ENCODE data around the gene HOXD10.

HOXD10 gene

DNA sequence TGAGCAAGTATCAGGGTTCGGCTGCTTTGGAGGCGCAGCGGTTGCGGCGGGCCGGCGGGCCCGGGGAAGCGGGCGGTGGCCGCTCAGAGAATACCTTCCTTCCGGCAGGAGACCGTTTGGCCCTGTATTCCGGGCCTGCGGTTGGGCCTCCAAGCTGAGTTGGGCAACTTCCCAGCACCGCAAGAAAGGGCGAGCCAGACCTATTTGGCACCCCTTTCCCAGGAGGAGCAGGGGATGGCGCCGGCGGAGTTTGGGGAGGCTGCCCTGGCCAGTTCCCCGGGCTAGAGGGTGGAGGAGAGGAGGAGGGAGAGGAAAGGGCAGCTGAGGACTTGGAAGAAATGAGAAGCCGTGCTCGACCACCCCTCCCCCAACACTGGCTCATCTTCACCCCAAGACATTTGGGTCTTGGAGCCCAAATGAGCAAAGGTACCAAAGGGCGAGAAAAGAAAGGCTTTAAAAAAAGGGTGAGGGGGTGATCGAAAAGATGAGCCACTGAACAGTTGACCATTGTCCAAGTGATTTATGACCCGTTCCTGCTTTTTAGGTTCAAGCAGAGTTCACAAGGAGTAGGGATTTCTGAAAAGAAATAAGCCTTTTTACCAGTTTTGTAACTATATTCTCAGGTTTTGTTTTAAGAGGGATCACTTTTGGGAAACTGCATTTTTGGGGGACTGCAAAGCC lies 48.9 kb downstream of the HOXD10 start:
- FAIRE-seq = no peak

DNA sequence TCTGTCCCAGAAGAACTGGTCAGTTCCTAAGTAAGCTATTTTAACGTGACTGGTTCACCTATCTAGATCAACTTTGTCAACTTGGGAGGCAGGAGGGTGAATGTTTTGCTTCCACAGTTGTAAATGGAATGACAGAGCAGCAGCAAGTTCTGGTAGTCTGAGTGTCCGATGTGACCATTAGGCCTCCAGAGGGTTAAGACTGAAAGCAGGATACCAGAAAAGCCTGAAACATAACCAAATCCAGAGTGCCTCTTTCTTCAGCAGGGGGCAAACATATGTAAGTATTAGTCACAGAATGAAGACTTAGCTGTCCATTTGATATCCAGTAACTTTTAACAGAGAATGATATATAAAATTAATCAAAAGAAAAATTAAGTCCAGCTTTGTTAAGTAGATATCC lies 49.7 kb downstream of the HOXD10 start:
- FAIRE-seq = no peak

DNA sequence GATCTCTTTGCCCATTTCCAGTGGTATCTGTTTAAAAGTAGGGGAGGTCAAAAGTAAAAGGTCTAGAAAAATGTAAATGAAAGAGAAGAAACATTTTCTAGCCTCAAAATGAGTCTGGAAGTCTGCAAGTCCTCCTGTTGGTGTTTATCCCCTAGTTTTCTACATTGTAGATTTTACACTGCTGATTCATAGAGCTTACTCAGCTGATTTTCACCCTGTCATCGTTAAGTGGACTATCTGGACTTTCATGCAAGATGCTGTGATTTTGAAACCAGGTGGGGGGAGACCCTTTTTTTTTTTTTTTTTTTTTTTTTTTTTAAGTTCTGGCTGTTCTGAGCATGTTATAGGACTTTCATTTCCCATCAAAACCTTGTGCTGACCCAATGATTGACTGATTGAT lies 50.8 kb downstream of the HOXD10 start:
- FAIRE-seq = no peak

DNA sequence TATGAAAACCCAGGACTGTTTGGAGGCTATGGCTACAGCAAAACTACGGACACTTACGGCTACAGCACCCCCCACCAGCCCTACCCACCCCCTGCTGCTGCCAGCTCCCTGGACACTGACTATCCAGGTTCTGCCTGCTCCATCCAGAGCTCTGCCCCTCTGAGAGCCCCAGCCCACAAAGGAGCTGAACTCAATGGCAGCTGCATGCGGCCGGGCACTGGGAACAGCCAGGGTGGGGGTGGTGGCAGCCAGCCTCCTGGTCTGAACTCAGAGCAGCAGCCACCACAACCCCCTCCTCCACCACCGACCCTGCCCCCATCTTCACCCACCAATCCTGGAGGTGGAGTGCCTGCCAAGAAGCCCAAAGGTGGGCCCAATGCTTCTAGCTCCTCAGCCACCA lies 52.6 kb downstream of the HOXD10 start:
- no peak for FAIRE-seq

All from A204.1 (cell line).